ENCODE measurements around the gene IL36G. TPM values are rescaled to one million over a fixed set of nuclear protein-coding genes. Genes with fewer than 3 reads are reported as not detected.

IL36G gene
- total RNA-seq, 1 donor from 2014 or later, result not detected

DNA sequence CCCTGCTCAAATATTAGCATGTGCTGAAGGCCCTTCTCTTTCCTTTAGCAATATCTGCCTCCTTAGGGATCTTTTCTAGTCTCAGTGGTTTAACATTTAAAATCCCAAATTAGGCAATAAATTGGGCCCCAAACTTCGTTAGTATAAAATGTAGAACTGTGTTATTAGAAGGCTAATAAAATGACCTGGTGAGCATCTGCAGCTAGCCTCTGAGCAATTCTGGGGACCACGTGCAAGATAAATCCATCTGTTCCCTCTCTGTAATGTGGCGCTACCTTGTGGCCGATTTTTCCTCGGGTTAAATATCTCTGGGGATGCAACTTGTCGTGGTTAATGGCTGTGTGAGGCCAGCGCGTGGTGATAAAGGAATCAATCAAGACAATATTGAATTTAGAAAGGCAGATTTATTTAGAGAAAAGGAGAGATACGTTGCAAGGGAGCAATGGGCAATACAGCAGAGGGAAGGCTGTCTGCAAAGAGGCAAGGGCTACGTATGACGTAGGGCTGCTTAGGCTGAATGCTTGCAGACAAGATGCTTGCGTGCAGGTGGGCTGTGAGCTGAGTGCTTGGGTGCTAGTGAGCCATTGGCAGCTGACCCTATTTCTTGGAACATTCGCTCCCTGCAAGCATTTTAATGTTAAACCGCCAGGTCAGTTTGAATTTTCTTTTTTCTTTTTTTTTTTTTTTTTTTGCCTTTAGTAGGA is 18.5 kb upstream of the IL36G start:
- Histone ChIP-seq H3K36me3 (ENCODE audit: control insufficient read depth, insufficient read depth, low read length) (no peaks in the 10 kb centered on the region), H3K4me3 (ENCODE audit: low read depth, low read length) (no peak overlapping the region), H3K27me3 (ENCODE audit: control insufficient read depth, insufficient read depth, low read length) (peaks cover 2% of the 10 kb centered on the region)
- TF ChIP-seq, protein P1, sequence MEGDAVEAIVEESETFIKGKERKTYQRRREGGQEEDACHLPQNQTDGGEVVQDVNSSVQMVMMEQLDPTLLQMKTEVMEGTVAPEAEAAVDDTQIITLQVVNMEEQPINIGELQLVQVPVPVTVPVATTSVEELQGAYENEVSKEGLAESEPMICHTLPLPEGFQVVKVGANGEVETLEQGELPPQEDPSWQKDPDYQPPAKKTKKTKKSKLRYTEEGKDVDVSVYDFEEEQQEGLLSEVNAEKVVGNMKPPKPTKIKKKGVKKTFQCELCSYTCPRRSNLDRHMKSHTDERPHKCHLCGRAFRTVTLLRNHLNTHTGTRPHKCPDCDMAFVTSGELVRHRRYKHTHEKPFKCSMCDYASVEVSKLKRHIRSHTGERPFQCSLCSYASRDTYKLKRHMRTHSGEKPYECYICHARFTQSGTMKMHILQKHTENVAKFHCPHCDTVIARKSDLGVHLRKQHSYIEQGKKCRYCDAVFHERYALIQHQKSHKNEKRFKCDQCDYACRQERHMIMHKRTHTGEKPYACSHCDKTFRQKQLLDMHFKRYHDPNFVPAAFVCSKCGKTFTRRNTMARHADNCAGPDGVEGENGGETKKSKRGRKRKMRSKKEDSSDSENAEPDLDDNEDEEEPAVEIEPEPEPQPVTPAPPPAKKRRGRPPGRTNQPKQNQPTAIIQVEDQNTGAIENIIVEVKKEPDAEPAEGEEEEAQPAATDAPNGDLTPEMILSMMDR (IDR thresholded peaks at IDR 0.05; ENCODE audit: insufficient read depth, low read length, poor library complexity, severe bottlenecking), result no peak
- DNase-seq (ENCODE audit: low read depth), result no peak

DNA sequence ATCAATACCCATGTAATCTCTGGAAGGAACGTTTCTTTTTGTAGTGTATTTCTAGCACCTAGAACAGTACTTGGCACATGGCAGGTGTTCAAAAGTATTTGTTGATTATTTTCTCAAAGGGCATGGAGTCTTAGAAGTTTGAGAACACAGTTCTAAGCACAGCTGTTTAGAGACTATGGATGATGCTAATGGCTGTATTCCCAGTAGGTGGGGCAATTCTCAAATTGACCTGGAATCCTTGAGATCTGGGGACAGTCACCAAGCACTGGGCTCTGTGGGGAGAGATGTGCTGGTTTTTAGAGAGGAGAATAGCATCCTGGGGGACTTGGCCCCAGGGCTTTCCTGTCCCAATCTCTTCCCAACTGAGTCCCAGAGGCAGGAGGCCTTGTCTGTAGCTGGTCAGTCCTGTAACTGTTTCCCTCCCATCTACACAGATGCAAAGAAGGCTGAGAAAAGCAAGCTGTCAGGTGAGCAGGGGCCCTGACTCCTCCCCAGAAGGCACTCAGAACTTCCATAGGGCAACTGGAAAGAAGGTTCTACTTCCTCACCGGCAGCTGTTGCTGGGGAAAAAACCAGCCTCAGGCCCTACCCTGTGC is 17.5 kb upstream of the IL36G start:
- H3K4me3 ChIP-seq (ENCODE audit: low read depth, low read length), result no peak overlapping the region
- H3K27me3 ChIP-seq (ENCODE audit: control insufficient read depth, insufficient read depth, low read length), result peaks cover 2% of the 10 kb centered on the region
- TF ChIP-seq, protein P1 (IDR thresholded peaks at IDR 0.05; ENCODE audit: insufficient read depth, low read length, poor library complexity, severe bottlenecking), result no peak
- DNase-seq (ENCODE audit: low read depth), result no peak
- no peaks in the 10 kb centered on the region for H3K36me3 ChIP-seq (ENCODE audit: control insufficient read depth, insufficient read depth, low read length)

DNA sequence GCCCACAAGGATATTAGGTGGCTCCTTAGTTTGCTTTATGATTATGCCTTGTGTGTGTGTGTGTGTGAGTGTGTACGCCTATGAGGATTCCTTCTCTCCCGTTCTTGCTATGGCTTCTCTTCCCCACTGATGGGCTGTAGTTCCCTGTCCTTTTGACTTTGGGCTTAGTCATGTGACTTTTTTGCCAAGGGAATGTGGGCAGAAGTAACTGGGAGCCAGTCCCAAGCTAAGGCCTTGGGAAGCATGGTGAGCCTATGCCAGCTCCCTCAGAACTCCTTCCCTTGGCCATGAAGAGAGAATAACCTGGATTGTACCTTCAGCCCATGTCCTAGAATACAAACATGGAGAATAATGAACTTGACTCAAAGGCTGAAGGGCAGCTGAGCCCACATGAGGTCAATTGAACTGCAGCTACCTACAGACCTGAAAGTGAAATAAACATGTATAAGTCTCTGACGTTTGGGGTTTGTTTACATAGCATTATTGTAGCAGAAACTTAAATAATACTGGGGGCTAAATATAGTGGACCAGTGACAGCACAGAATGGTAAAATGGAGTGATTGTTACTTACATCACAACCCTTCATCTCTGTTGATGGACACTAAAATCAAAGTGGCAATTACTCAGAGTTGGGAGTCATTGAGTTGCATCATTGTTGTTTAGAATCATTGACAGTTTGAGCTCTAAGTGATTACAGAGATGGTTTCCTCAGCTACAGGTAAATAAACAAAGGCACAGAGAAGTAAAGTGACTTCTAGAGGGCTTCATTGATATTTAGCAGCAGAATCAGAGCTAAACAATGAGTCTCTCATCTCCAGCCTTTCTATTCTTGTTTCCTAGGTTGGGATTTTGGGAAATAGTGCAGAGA is 15.3 kb upstream of the IL36G start:
- no peak for DNase-seq (ENCODE audit: low read depth)
- no peaks in the 10 kb centered on the region for H3K36me3 ChIP-seq (ENCODE audit: control insufficient read depth, insufficient read depth, low read length)
- no peak overlapping the region for H3K4me3 ChIP-seq (ENCODE audit: low read depth, low read length)
- H3K27me3 ChIP-seq (ENCODE audit: control insufficient read depth, insufficient read depth, low read length), result no peaks in the 10 kb centered on the region
- TF ChIP-seq, protein P1 (IDR thresholded peaks at IDR 0.05; ENCODE audit: insufficient read depth, low read length, poor library complexity, severe bottlenecking), result no peak

DNA sequence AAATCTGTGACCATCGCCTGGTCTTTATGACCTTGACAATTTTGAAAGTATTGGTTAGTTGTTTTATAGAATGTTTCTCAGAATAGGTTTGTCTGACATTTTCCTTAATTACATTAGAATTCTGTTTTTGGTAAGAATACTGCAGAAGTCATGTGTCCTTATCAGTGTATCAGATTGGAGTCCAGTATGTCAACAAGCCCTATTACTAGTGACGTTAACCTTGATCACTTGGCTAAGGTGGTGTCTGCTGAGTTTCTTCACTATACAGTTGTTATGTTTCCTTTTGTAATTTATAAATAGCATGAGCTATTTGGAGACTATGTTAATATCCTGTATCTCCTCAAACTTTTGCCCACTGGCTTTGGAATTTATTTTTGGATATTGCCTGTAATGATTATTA is 10.8 kb upstream of the IL36G start:
- H3K4me3 ChIP-seq (ENCODE audit: low read depth, low read length), result no peak overlapping the region
- H3K36me3 ChIP-seq (ENCODE audit: control insufficient read depth, insufficient read depth, low read length), result no peaks in the 10 kb centered on the region
- TF ChIP-seq, protein P1 (IDR thresholded peaks at IDR 0.05; ENCODE audit: insufficient read depth, low read length, poor library complexity, severe bottlenecking), result no peak
- H3K27me3 ChIP-seq (ENCODE audit: control insufficient read depth, insufficient read depth, low read length), result peaks cover 2% of the 10 kb centered on the region
- no peak for DNase-seq (ENCODE audit: low read depth)

DNA sequence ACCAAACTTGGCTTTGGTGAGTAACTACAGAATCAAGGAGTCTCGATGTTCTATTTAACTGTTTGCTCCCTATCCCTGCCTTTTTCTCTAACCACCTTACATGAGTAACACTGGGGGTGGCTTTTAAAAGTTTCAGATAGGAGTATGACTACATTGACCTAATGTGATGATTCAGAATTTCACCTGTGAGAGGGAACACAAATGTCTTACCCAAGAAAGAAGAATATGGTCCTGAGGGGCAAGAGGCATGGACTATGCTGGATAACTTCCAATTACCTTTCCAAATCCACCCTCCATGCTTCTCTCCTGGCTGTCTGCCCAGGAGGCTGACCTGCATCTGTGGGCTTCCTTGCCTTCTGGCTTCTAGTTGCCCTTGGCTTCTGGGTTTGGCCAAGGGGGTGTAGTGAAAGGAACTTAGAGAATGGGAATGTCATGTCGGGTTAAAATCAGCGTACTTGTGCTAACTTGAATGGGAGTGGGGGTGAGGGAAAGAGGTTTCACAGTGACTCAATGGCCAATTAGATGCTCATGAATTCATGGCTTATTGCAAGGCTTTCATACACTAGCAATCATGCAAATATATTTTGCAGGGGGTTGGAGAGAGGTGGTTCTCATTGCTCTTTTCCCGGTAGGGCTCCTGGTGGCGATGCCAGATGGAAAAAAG is 5.3 kb upstream of the IL36G start:
- TF ChIP-seq, protein P1 (IDR thresholded peaks at IDR 0.05; ENCODE audit: insufficient read depth, low read length, poor library complexity, severe bottlenecking), result no peak
- H3K4me3 ChIP-seq (ENCODE audit: low read depth, low read length), result no peak overlapping the region
- H3K27me3 ChIP-seq (ENCODE audit: control insufficient read depth, insufficient read depth, low read length), result peaks cover 4% of the 10 kb centered on the region
- DNase-seq (ENCODE audit: low read depth), result no peak
- H3K36me3 ChIP-seq (ENCODE audit: control insufficient read depth, insufficient read depth, low read length), result no peaks in the 10 kb centered on the region
